Omental fat pad (tissue), 4 donors: ENCODE results near the gene RAB3C. TPM values are rescaled to one million over a fixed set of nuclear protein-coding genes. Genes with fewer than 3 reads are reported as not detected.

Source experiments
- ATAC-seq: fragments of 150-250 bp; one replicate; pipeline ENCODE4 v1.9.1; 2016; ENCODE audit warnings: mild to moderate bottlenecking, moderate library complexity; ENCODE audit not compliant: low FRiP score
- DNase-seq: peaks from one replicate; pipeline ENCODE4 v3.0.0-alpha.2; 2019; ENCODE audit warnings: low spot score
- total RNA-seq, 4 donors: library from RNA; depleted of rRNA; stranded (reverse); fragments of >200 nt; gene quantifications; one replicate each; pipeline ENCODE4 v1.1.0, GENCODE V29; 2016
- TF ChIP-seq, protein P1 (sequence below), 3 donors: fragments of 450-650 bp; IDR thresholded peaks; one replicate each; pipeline ENCODE4 v1.5.1; 2016 to 2017; ENCODE audit warnings: antibody characterized with exemption in 3 of 3, mild to moderate bottlenecking in 3 of 3, moderate library complexity in 2 of 3

RAB3C gene
- total RNA-seq, 4 donors from 2014 or later: 0.28 to 5.5 (median 2.0) TPM

- TF ChIP-seq, protein P1, sequence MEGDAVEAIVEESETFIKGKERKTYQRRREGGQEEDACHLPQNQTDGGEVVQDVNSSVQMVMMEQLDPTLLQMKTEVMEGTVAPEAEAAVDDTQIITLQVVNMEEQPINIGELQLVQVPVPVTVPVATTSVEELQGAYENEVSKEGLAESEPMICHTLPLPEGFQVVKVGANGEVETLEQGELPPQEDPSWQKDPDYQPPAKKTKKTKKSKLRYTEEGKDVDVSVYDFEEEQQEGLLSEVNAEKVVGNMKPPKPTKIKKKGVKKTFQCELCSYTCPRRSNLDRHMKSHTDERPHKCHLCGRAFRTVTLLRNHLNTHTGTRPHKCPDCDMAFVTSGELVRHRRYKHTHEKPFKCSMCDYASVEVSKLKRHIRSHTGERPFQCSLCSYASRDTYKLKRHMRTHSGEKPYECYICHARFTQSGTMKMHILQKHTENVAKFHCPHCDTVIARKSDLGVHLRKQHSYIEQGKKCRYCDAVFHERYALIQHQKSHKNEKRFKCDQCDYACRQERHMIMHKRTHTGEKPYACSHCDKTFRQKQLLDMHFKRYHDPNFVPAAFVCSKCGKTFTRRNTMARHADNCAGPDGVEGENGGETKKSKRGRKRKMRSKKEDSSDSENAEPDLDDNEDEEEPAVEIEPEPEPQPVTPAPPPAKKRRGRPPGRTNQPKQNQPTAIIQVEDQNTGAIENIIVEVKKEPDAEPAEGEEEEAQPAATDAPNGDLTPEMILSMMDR (IDR thresholded peaks at IDR 0.05): no peak
- DNase-seq: no peak
- peak; percentile 86 for ATAC-seq
These were observed 303.7 kb downstream of the RAB3C start for GRCh38 chr5:58886315-58887207.

GRCh38 chr5:58887311-58887710 is 304.4 kb downstream of the RAB3C start:
- TF ChIP-seq, protein P1 (IDR thresholded peaks at IDR 0.05): no peak
- no peak for ATAC-seq

DNA sequence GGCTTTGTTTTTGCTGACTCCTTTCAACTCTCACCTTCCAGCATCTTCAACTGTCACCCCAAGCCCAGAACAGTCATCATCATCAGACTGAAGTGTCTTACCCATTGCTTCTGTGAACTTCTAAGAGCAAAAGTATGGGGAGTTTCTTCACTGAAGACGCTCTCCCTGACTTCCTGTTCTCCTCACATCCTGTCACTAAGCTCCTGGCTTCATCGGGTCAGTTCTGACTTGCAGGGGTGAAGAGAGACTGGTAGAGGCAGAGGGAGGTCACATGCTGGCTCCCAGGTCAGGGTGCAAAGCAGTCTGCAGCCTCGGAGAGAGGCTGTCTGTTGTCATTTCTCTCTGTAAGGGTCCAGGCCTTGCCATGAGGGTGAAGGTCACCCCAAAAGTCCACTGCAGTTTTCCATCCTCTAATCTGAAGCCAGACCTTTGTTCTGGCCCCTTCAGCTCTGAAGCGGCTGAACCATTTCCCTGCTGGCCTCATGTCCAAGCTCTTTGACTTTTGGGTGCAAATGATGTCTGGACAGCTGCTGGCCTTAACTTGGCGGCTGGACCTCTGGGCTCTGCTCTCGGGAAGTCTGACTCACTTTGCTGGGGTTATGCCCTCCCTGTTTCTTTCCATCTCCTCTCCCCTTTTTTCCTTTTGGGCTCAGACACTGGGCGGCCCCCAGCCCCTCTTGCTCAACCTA is 305.0 kb downstream of the RAB3C start:
- DNase-seq (no peak), ATAC-seq (no peak)
- TF ChIP-seq, protein P1 (IDR thresholded peaks at IDR 0.05): no peak

More at GRCh38 chr5:58887311-58887710, 304.4 kb downstream of the RAB3C start:
- no peak for DNase-seq

- DNase-seq: no peak
- TF ChIP-seq, protein P1 (IDR thresholded peaks at IDR 0.05): no peak
- ATAC-seq: no peak
These were observed 307.4 kb downstream of the RAB3C start for GRCh38 chr5:58890265-58890664.

DNA sequence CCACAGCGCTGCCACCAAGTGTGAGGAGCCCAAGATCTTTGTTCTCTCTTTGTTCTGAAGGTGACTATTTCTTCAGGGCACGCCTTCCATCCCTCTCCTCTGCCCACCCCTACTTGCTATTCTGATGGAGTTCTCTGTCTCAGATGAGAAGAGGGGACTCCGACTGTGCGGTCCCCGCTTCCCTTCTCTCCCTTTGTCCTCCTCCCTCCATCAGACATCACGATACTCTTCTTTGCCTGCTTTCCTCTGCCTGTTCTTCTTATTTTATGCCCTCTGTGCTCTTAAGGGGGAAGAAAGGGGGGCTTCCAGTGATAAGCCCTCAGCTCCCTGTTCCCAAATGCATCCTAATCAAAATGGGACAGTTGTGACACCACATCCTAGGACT is 307.8 kb downstream of the RAB3C start:
- no peak for ATAC-seq
- TF ChIP-seq, protein P1 (IDR thresholded peaks at IDR 0.05): no peak
- no peak for DNase-seq

DNA sequence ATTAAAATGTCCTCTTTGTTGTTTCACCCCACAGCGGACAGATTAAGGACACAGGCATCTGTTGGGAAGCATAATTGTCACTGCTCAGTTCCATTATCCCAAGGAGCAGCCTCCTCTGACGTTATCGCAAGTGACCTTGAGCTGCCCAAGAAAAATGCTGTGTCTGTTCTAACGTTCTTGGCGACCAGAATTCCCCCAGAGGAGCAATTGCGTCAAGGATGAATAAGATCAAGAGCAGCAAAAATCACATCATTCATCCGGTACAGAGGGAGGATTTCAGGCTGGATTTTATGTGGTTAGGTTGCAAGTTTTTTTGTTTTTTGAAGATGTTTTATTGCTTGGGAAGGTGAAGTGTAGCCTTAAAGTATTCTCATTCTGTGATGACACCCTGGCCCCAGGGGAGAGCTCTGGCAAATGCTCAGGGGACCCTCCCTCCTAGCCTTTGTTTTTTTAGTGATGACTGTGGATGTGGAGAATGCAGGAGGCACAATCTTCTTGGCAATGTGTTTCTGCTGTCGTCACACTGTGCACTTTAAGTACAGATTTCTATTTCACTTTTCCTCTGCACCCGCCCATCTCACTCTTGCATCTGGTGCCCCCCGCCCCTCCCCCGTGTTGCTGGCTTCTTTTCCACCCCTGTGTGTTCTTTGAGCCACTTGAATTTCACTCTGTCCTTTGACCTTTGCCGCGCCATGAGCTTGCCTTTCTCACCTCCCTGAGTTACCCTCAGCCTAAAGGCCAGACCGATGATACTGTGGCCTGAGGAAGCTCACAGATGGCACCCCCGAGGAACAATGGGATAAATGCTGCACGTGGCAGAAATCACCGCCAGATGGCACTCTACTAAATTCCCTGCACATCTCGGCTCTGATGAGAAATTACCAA is 308.5 kb downstream of the RAB3C start:
- DNase-seq (peak; percentile 67), ATAC-seq (peak; percentile 50)
- TF ChIP-seq, protein P1 (IDR thresholded peaks at IDR 0.05): no peak
